CD4-positive, alpha-beta T cell (primary cell): ENCODE data around the gene NOS1AP. TPM values are rescaled to one million over a fixed set of nuclear protein-coding genes. Genes with fewer than 3 reads are reported as not detected.

Source experiments
- ATAC-seq: fragments of 200-7000 bp; cut with Tn5 transposase; one replicate; pipeline ENCODE4 v1.10.0; 2022; ENCODE audit warnings: mild to moderate bottlenecking; ENCODE audit not compliant: poor library complexity
- CTCF ChIA-PET: fragments of 350-600 bp; sonication (Branson Sonifier 250); formaldehyde crosslinking; loops from one replicate; lab custom pipeline; 2021; ENCODE audit warnings: antibody characterized with exemption, inconsistent platforms; lab: Charles Lee
- POLR2A ChIA-PET: fragments of 350-600 bp; sonication (Branson Sonifier 250); formaldehyde crosslinking; loops from one replicate; lab custom pipeline; 2021; ENCODE audit warnings: antibody characterized with exemption, inconsistent platforms; lab: Charles Lee
- DNase-seq, 14 experiments: peaks; one replicate each; pipeline ENCODE4 v3.0.0-alpha.2; 2013 to 2020; ENCODE audit warnings: mixed read lengths in 2 of 14
- H3K27ac ChIP-seq, 2 donors: one replicate each; pipeline versions ENCODE4 v1.5.1 to v1.7.0; 2013; ENCODE audit warnings: low read length in 2 of 2, low read depth in 1 of 2, mild to moderate bottlenecking in 1 of 2
- H3K27me3 ChIP-seq, 2 experiments: 1 replicate in 1 of 2; 2 replicates in 1 of 2; pipeline versions ENCODE4 v1.6.1 to v1.7.0; 2013; ENCODE audit warnings: low read length in 2 of 2, control low read depth in 1 of 2, mild to moderate bottlenecking in 1 of 2, moderate library complexity in 1 of 2; ENCODE audit not compliant: insufficient read depth in 2 of 2, control insufficient read depth in 1 of 2
- H3K36me3 ChIP-seq: one replicate; pipeline ENCODE4 v1.6.1; 2013; ENCODE audit warnings: low read length, control low read depth; ENCODE audit not compliant: insufficient read depth
- H3K4me1 ChIP-seq: one replicate; pipeline ENCODE4 v1.6.1; 2013; ENCODE audit warnings: low read length, control low read depth; ENCODE audit not compliant: insufficient read depth
- H3K4me3 ChIP-seq: one replicate; pipeline ENCODE4 v1.5.1; 2013; ENCODE audit warnings: mild to moderate bottlenecking, low read length, moderate library complexity
- H3K9me3 ChIP-seq, 2 experiments: 1 replicate in 1 of 2; 2 replicates in 1 of 2; pipeline versions ENCODE4 v1.6.1 to v1.7.0; 2013; ENCODE audit warnings: low read length in 2 of 2, mild to moderate bottlenecking in 2 of 2, control low read depth in 1 of 2, moderate library complexity in 1 of 2; ENCODE audit not compliant: control insufficient read depth in 1 of 2, insufficient read depth in 1 of 2
- H3K27ac Mint-ChIP-seq: one replicate; pipeline ENCODE4 v1.8.0; 2020; ENCODE audit warnings: mixed read lengths
- H3K27me3 Mint-ChIP-seq: one replicate; pipeline ENCODE4 v1.8.0; 2021; ENCODE audit warnings: mixed read lengths
- H3K36me3 Mint-ChIP-seq: one replicate; pipeline ENCODE4 v1.8.0; 2021; ENCODE audit warnings: low read depth, mixed read lengths
- H3K4me1 Mint-ChIP-seq: one replicate; pipeline ENCODE4 v1.8.0; 2021; ENCODE audit warnings: low read depth, mixed read lengths
- H3K4me3 Mint-ChIP-seq: one replicate; pipeline ENCODE4 v1.8.0; 2020; ENCODE audit warnings: mild to moderate bottlenecking, mixed read lengths
- H3K9me3 Mint-ChIP-seq: one replicate; pipeline ENCODE4 v1.8.0; 2020; ENCODE audit warnings: mixed read lengths
- CTCF ChIP-seq: fragments of 200-600 bp; IDR thresholded peaks from one replicate; pipeline ENCODE4 v1.8.0; 2022; ENCODE audit warnings: antibody characterized with exemption, mild to moderate bottlenecking
- intact Hi-C, 2 experiments: fragments of 100-400 bp; cut with DNase I in 1 of 2; cut with micrococcal nuclease in 1 of 2; formaldehyde crosslinking; loops; one replicate each; pipeline versions ENCODE4 v1.15.1 to v1.9.0; 2023 to 2025; cut with DNase I, micrococcal nuclease
- total RNA-seq, 174 experiments: library from RNA in 2 of 174; stranded (reverse) in 2 of 174; gene quantifications; one replicate each; pipeline ENCODE4 v1.2.3 and lab custom pipeline; 2021 to 2026

The NOS1AP gene
- total RNA-seq, 2 experiments from 2014 or later = not detected

GRCh38 chr1:162357681-162358266 lies 288.3 kb downstream of the NOS1AP start:
- no peak overlapping the region for H3K27ac Mint-ChIP-seq
- no peaks in the 10 kb centered on the region for H3K4me1 ChIP-seq
- H3K4me3 Mint-ChIP-seq = no peak overlapping the region
- no peaks in the 10 kb centered on the region for H3K36me3 Mint-ChIP-seq
- no peak for TF ChIP-seq CTCF
- H3K27me3 ChIP-seq = peaks cover 0 to 3% of the 10 kb centered on the region in 2 experiments
- no peaks in the 10 kb centered on the region for H3K9me3 ChIP-seq
- H3K36me3 ChIP-seq = no peaks in the 10 kb centered on the region
- peaks cover 13% of the 10 kb centered on the region for H3K27me3 Mint-ChIP-seq
- DNase-seq (peak in 2 of 14 experiments; percentile 8 to 19), ATAC-seq (no peak)
- H3K27ac ChIP-seq = no peak overlapping the region
- ChIA-PET POLR2A (no interaction called here), CTCF (no interaction called here)
- H3K4me1 Mint-ChIP-seq = no peaks in the 10 kb centered on the region
- intact Hi-C loops = no loop called here
- no peaks in the 10 kb centered on the region for H3K9me3 Mint-ChIP-seq
- no peak overlapping the region for H3K4me3 ChIP-seq

- Histone ChIP-seq H3K36me3 (no peaks in the 10 kb centered on the region), H3K27me3 (peaks cover 0 to 3% of the 10 kb centered on the region in 2 experiments), H3K4me1 (no peaks in the 10 kb centered on the region), H3K4me3 (no peak overlapping the region), H3K9me3 (no peaks in the 10 kb centered on the region), H3K27ac (no peak overlapping the region)
- intact Hi-C loops = no loop called here
- Mint-ChIP-seq H3K4me1 (no peaks in the 10 kb centered on the region), H3K9me3 (no peaks in the 10 kb centered on the region), H3K36me3 (no peaks in the 10 kb centered on the region), H3K27ac (no peak overlapping the region), H3K27me3 (peaks cover 13% of the 10 kb centered on the region), H3K4me3 (no peak overlapping the region)
- no peak for DNase-seq
- CTCF ChIA-PET = no interaction called here
- POLR2A ChIA-PET = no interaction called here
- no peak for ATAC-seq
- TF ChIP-seq CTCF = no peak
These were observed 289.4 kb downstream of the NOS1AP start for GRCh38 chr1:162358928-162359327.

GRCh38 chr1:162359523-162360236 lies 290.2 kb downstream of the NOS1AP start:
- H3K4me3 Mint-ChIP-seq = no peak overlapping the region
- no peak overlapping the region for H3K4me3 ChIP-seq
- H3K4me1 Mint-ChIP-seq = no peaks in the 10 kb centered on the region
- no peaks in the 10 kb centered on the region for H3K9me3 Mint-ChIP-seq
- ChIA-PET CTCF (no interaction called here), POLR2A (no interaction called here)
- DNase-seq (no peak), ATAC-seq (no peak)
- H3K27me3 ChIP-seq = peaks cover 0 to 3% of the 10 kb centered on the region in 2 experiments
- intact Hi-C loops = no loop called here
- TF ChIP-seq CTCF = no peak
- H3K9me3 ChIP-seq = no peaks in the 10 kb centered on the region
- H3K27me3 Mint-ChIP-seq = peaks cover 13% of the 10 kb centered on the region
- H3K36me3 ChIP-seq = no peaks in the 10 kb centered on the region
- no peaks in the 10 kb centered on the region for H3K4me1 ChIP-seq
- no peak overlapping the region for H3K27ac ChIP-seq
- no peak overlapping the region for H3K27ac Mint-ChIP-seq
- H3K36me3 Mint-ChIP-seq = no peaks in the 10 kb centered on the region
